SK-N-MC (cell line): Measurements from ENCODE around the gene ETV1.

Experiments
- DNase-seq: peaks from one replicate; pipeline ENCODE4 v3.0.0-alpha.2; 2011; ENCODE audit warnings: low read depth, low spot score
- H3K27ac ChIP-seq: fragments of 200-600 bp; sonication (generic); 2 replicates; pipeline ENCODE4 v1.5.1; 2016; ENCODE audit warnings: mixed run types
- H3K36me3 ChIP-seq: fragments of 200-600 bp; sonication (generic); 2 replicates; pipeline ENCODE4 v1.6.1; 2017; ENCODE audit warnings: antibody characterized with exemption, low read length, mixed read lengths; ENCODE audit not compliant: insufficient read depth
- H3K4me3 ChIP-seq: fragments of 200-600 bp; sonication (generic); 2 replicates; pipeline ENCODE4 v1.5.1; 2016
- H3K9ac ChIP-seq: fragments of 200-600 bp; sonication (generic); 2 replicates; pipeline ENCODE4 v1.8.0; 2017; ENCODE audit warnings: mixed run types, mixed read lengths; ENCODE audit not compliant: insufficient read length
- H3K9me3 ChIP-seq: fragments of 200-600 bp; sonication (generic); 2 replicates; pipeline ENCODE4 v1.6.1; 2017; ENCODE audit warnings: low read depth, mild to moderate bottlenecking, antibody characterized with exemption, low read length, moderate library complexity, mixed read lengths
- EZH2 ChIP-seq: fragments of 200-600 bp; sonication (generic); IDR thresholded peaks from one replicate; pipeline ENCODE4 v1.6.1; 2017; ENCODE audit warnings: antibody characterized with exemption
- FOXP2 ChIP-seq: optimal IDR thresholded peaks from 2 replicates; pipeline ENCODE3; 2011; ENCODE audit warnings: mild to moderate bottlenecking, moderate library complexity; ENCODE audit not compliant: insufficient read depth; ENCODE audit errors: extremely low read length, control extremely low read depth
- POLR2AphosphoS5 ChIP-seq: IDR thresholded peaks from 2 replicates; pipeline ENCODE4 v1.6.1; 2012; ENCODE audit warnings: mild to moderate bottlenecking, low read depth, low read length, borderline replicate concordance

ETV1 gene

GRCh38 chr7:14009453-14010418, 20.3 kb upstream of the ETV1 start:
- H3K27ac ChIP-seq, result no peak overlapping the region
- no peaks in the 10 kb centered on the region for H3K9me3 ChIP-seq
- H3K4me3 ChIP-seq, result no peak overlapping the region
- H3K9ac ChIP-seq, result no peak overlapping the region
- DNase-seq, result no peak
- TF ChIP-seq POLR2AphosphoS5 (no peak), FOXP2 (no peak), EZH2 (no peak)
- H3K36me3 ChIP-seq, result no peaks in the 10 kb centered on the region

GRCh38 chr7:14001139-14001538, 11.7 kb upstream of the ETV1 start:
- Histone ChIP-seq H3K9ac (no peak overlapping the region), H3K9me3 (no peaks in the 10 kb centered on the region), H3K4me3 (no peak overlapping the region), H3K27ac (no peak overlapping the region), H3K36me3 (no peaks in the 10 kb centered on the region)
- DNase-seq, result no peak
- TF ChIP-seq EZH2, result no peak
- TF ChIP-seq POLR2AphosphoS5, result no peak

GRCh38 chr7:14000247-14000646, 10.8 kb upstream of the ETV1 start:
- TF ChIP-seq FOXP2 (no peak), EZH2 (no peak), POLR2AphosphoS5 (no peak)
- H3K27ac ChIP-seq, result no peak overlapping the region
- no peak overlapping the region for H3K4me3 ChIP-seq
- no peak for DNase-seq
- no peaks in the 10 kb centered on the region for H3K36me3 ChIP-seq
- no peaks in the 10 kb centered on the region for H3K9me3 ChIP-seq
- no peak overlapping the region for H3K9ac ChIP-seq

GRCh38 chr7:13998866-13999265, 9.4 kb upstream of the ETV1 start:
- Histone ChIP-seq H3K27ac (no peak overlapping the region), H3K9me3 (no peaks in the 10 kb centered on the region), H3K4me3 (no peak overlapping the region), H3K9ac (no peak overlapping the region), H3K36me3 (no peaks in the 10 kb centered on the region)
- TF ChIP-seq POLR2AphosphoS5 (no peak), FOXP2 (no peak), EZH2 (no peak)
- DNase-seq, result no peak

GRCh38 chr7:13992596-13992964, 3.1 kb upstream of the ETV1 start:
- no peak for DNase-seq
- no peak overlapping the region for H3K4me3 ChIP-seq
- no peaks in the 10 kb centered on the region for H3K36me3 ChIP-seq
- no peaks in the 10 kb centered on the region for H3K9me3 ChIP-seq
- TF ChIP-seq POLR2AphosphoS5, result no peak
- TF ChIP-seq EZH2, result no peak
- no peak for TF ChIP-seq FOXP2
- no peak overlapping the region for H3K27ac ChIP-seq
- no peak overlapping the region for H3K9ac ChIP-seq

DNA sequence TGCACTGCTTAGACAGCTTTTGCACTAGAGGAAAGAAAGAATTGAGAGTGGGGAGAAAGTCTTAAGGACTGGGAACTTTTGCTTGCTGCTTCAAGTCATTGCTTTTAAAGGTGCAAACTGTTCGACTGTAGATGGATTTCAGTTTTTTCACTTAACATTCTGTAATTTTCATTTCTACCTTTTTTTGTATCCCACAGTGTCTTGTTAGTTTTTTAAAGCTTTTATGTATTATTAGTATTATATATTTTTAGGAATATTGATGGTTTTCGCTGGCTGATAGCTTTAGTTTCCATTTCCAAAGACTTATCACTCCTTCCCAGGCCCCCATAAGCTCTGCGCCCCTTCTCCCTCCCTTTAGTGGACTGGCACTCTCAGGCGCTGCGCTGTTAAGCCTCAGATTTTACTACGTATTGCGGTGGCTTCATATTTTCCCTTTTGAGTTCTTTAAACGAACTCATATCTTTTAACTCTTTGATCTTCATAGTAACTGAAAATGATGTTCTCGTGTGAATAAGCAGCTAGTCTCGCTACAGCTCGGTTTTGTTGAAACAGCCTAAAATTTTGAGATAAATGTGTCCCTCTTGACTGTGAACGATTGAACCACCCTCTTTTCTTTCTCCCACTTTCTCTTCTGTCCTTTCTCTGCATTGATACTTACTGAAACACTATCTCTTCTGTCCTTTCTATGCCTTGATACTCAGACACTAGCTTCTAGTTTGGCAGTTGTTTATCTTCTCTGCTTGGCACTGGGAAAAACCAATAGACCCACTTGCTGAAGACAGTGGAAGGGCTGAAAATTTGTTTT, 2.5 kb upstream of the ETV1 start:
- peak overlapping the region; percentile 66 for H3K9ac ChIP-seq
- H3K36me3 ChIP-seq, result no peaks in the 10 kb centered on the region
- peak overlapping the region; percentile 82 for H3K27ac ChIP-seq
- no peaks in the 10 kb centered on the region for H3K9me3 ChIP-seq
- no peak for DNase-seq
- H3K4me3 ChIP-seq, result peak overlapping the region; percentile 94
- TF ChIP-seq POLR2AphosphoS5, result no peak
- no peak for TF ChIP-seq FOXP2
- TF ChIP-seq EZH2, result no peak

GRCh38 chr7:13990984-13991790, 1.7 kb upstream of the ETV1 start:
- H3K27ac ChIP-seq, result peak overlapping the region; percentile 82
- H3K36me3 ChIP-seq, result no peaks in the 10 kb centered on the region
- DNase-seq, result peak; percentile 74
- peak; percentile 86 for TF ChIP-seq FOXP2
- TF ChIP-seq EZH2, result no peak
- no peak for TF ChIP-seq POLR2AphosphoS5
- H3K4me3 ChIP-seq, result peak overlapping the region; percentile 94
- no peaks in the 10 kb centered on the region for H3K9me3 ChIP-seq
- H3K9ac ChIP-seq, result peak overlapping the region; percentile 66

DNA sequence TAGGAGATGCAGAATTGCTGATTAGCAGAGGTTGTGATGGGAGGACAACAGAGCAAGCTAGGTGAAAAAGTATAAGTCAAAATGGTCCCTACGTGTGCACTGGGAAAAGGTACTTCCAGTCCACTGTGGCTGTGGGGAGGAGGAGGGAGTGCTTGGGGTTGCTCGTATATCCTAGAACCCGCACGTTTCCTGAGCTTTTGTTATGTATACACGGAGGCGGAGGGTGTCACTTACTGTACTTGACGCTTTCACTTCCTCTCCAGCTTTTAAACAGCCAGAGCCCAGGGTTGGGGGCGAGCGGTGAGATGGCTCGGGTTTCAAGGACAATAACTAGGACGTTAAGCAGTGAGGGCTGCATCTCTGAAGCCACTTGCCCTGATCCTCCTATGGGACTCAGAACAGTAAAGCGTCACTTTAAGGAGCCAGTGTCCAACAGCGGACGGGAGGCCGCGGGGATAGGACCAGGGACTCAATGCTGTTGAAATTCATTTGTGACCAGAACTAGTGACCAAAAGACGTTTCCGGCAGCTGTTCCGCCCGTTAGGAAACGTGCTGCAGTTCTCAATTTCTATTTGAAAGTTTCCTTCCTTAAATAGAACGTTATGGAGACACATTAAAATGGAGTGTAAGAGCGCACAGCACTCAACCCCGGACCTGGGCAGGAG, 985 bp upstream of the ETV1 start:
- H3K36me3 ChIP-seq, result no peaks in the 10 kb centered on the region
- H3K27ac ChIP-seq, result peak overlapping the region; percentile 27; the same call in 1 of the 2 replicates
- DNase-seq, result no peak
- H3K4me3 ChIP-seq, result peak overlapping the region; percentile 94
- H3K9ac ChIP-seq, result peak overlapping the region; percentile 66
- H3K9me3 ChIP-seq, result no peaks in the 10 kb centered on the region
- TF ChIP-seq FOXP2 (no peak), EZH2 (no peak)
